Erythroblast (primary cell): Measurements from ENCODE around the gene CCM2.

ENCODE experiments used
- DNase-seq, 2 experiments: peaks; one replicate each; lab custom pipeline; 2025; lab: John Stamatoyannopoulos, UW
- GATA1 ChIP-seq: IDR thresholded peaks from 2 replicates; pipeline ENCODE4 v1.6.1; 2011; ENCODE audit warnings: low read depth, mild to moderate bottlenecking, control low read depth, low read length, moderate library complexity
- POLR2A ChIP-seq: IDR thresholded peaks from 2 replicates; pipeline ENCODE4 v1.6.1; 2011; ENCODE audit warnings: mild to moderate bottlenecking, low read length

The CCM2 gene

DNA sequence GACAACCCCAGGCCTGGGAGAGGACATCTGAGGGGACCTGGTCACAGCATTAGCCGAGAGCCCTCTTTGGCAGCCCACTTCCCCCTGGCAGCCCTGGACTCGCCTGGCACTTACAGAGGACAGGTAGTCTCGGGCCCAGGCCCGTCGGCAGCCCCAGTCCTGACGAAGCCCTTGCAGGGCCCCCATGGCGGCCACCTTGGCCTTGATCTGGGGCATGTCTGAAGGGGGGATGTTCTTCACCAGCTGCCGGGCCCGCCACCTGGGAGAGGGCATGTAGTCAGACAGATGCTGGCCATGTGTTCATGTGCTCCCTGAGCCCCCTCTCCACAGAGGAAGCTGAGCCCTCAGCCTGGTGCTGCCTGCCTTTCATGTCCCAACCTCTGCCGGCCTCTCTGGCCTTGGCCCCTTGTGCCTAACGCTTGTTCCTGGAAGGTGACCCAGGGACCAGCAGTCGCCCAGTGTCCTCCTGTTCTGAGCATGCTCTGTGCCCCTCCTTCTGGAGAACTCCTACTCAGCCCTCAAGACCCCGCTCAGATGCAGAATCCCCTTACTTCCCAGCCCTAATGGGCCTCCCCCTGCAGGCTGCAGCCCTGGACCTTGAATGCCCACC lies 35.1 kb upstream of the CCM2 start:
- DNase-seq, result no peak
- TF ChIP-seq POLR2A, result no peak

DNA sequence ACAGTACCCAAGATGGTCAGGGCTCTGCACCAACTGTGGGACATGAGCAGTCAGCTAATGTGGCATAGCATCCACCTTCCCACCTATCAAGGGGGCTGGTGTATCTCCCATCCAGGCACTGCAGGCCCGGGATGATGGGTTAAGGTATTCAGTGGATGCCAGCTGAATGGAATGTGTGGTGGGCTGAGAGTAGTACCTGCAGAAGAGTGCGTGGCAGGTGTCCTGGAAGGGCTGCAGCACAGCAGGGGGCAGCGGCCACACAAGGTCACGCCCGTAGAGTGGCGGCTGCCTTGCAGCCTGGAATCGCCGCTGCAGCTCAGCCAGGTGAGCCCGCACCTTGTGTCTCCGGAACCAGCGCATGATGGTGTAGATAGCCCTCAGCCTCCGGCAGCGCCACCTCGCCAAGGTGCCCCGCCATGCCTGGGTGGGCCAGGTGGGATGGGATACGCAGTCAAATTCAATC lies 34.5 kb upstream of the CCM2 start:
- TF ChIP-seq POLR2A, result no peak
- TF ChIP-seq GATA1, result no peak
- no peak for DNase-seq

DNA sequence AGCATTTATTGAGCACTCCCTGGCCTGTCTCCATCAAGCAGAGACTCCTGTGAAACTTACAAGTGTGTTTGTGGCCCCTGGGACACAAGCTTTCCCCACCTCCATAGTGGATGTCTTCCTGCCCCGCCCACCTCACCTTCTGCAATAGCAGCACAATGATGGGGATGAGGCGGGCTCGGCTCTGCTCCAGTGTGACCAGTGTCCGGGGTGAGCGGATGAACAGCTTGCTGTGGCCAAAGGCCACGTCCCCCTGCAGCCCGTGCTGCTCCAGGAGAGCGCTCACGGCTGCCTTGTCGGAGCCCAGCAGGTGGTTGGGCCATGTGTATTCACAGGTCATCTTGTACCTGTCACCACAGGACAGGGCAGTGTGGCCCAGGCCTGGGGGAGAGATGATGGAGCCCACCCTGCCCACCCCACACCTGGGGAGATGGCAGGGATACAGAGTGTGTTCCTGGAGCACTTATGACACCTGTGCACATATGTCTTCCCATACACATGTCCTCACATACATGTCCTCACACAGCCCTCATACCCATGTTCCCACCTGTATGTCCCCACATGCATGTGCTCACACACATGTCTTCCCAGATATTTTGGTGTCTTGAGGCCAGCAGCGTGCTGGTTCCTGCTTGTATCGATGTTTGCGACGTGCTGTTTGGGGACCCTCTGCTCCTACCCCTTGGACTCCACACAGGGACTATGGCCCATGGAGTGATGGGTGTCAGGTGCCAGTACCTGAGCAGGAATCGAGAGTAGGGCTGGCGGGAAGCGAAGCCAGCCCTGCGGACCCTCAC lies 33.9 kb upstream of the CCM2 start:
- TF ChIP-seq GATA1 (no peak), POLR2A (no peak)
- DNase-seq, result no peak

DNA sequence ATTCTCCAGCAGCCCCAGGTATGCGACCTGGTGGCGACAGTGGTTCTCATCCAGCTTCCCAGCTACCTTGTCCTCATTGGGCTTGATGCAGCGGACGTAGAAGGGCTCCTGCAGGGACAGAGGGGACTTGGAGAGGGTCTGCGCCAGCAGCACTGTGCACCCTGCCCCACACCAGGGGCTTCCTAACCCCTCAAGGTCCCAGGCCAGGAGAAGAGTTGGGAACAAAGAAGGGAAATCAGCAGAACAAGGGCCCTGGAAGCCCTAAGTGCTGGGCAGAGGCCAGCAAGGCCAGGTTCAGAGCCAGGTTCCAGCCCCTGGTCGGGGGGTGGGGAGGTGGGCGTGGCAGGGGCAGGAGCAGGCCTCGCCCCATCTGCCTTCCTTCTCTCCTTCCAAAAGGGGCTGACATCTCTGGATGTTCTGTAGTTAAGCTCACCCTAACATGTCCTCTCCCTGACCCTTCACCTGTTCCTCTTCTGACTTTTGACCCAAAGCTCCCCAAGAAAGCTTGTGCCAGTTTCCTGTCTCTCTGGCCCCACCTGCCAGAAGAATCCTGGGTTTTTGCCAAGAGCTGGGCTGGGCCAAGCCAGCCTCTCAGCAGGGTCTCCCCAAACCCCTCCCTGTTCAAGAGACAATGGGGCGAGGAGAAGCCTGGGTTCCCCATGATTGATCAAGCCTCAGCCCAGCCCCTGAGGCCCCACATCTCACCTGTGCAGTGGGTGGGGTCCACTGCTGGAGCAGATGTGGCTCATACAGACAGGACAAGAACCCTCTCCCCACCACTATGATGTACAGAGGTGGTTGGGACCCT lies 33.1 kb upstream of the CCM2 start:
- no peak for DNase-seq
- TF ChIP-seq GATA1, result no peak
- TF ChIP-seq POLR2A, result no peak

DNA sequence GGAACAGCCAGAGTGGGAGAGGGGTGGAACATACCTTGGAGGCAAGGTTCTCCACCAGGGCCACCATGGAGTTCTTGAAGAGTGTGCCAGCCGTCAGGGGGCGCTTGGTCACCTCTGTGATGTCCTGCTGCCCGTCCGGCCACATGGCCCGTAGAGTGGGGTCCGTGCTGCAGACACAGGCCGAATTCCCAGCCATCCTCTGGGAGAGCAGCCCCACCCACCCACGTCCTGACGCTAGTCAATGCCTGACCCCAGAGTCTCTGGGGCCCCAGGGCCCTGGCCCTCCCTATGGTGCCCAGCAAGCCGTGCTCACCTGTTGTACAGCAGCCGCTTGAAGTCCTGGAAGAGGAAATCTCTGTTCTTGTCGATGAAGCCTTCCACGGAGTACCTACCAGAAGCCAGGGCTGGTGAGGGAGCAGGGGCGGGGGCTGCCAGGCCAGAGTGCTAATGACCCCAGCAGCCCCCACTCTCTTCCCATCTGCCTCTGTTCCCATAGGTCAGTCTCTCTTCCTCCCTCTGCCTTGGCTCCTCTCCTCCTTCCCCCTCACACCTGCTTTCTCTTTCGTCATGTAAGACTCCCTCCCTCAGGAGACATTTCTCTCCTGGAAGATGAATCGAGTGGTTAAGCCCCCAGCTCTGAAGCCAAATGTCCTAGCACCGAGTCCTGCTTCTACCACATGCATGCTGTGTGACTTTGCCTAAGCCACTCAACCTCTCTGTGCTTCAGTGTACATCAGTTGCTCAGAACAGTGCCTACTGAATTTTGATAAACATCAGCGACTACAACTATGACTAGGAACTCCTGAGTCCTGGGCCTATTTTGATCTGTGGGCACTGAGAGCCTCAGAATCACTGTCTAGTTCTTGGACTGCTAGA lies 32.2 kb upstream of the CCM2 start:
- DNase-seq, result peak in 1 of 2 experiments; percentile 30
- no peak for TF ChIP-seq POLR2A
- TF ChIP-seq GATA1, result no peak

DNA sequence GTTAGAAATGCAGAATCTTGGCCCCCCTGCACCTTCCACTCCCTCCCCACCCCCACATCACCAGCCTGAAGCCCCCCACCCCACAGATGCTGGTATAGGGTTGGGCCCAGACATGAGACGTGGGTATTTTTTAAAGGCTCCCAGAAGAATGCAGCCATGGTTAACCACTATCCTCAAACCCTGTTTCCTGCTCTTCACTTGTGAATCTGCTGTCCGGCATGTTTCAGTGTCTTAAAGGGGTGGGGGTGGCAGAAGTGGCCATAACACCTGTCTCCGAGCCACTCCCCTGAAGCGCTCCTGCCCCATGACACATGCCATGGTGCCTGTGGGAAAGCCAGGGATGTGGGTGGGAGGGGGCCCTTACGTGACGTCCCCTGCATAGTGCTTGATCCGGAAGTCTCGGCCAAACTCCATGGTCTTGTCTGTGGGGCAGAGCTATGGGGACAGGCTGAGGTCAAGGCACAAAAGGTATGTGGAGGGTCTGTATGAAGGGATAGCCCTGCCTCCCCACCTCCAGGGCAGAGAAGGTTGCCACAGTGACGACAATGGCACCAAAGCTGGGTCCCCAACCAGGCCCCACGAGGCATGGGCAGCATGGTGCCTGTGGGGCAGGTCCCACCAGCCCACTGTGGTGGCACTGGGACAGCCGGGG lies 30.8 kb upstream of the CCM2 start:
- TF ChIP-seq GATA1 (no peak), POLR2A (no peak)
- no peak for DNase-seq

DNA sequence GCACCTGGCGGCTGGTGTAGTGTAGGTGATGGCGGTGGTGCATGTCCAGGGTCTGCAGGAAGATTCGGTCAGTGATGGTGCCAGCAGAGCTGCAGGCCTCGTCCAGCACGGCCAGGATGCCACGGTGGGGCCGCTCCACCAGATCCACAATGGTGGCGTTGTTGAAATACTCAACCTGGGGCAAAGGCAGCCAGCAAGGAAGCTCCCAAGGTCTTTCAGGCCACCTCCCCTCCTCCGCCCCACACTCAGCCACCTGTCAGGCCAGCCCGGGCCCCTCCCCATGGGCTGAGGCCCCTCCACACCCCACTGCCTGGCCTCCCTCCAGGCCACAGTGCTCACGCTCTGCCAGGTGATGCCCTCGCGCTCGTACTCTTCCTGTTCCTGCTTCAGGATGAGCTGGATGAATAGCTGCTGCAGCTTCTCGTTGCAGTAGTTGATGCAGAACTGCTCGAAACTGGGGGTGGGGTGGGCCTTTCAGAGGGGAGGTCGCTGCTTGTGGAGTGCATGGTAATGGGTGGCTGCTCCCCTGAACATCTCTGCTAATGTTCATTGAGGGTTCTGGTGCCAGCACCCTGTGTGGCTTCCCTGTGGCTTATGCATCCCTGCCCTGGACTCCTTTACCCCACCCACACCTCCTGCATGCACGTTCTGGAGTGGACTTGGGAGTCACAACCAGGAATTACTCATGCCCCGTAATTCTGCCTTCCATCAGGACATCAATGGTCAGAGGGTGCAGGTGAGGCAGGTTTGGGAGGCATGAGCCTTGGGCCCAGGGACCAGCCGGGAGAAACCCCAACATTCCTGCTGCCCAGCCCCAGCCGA lies 30.1 kb upstream of the CCM2 start:
- TF ChIP-seq GATA1, result no peak
- no peak for DNase-seq

DNA sequence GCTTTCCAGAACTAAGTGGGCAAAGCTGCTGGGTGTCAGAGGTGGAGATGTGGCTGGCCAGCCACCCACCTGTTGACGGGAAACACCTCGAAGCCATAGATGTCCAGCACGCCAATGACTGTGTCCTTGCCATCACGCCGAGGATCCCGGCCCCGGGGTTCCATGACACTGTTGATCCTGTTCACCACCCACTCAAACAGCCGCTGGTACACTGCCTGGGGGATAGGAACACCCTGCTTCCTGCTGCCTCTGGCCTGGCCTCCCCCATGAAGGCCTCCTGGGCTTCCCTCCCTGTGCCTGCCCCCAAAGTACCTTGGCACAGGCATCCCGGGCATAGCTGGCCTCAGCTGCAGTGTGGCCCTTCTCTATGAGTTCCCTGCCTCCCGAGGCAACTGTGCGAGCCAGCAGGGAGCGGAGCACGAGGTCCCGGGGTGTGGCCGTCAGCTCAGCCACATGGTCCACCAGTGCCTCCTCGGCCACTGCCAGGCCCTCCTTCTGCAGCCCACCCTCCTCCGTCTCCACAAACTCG lies 29.4 kb upstream of the CCM2 start:
- TF ChIP-seq GATA1, result no peak
- TF ChIP-seq POLR2A, result no peak
- DNase-seq, result no peak

DNA sequence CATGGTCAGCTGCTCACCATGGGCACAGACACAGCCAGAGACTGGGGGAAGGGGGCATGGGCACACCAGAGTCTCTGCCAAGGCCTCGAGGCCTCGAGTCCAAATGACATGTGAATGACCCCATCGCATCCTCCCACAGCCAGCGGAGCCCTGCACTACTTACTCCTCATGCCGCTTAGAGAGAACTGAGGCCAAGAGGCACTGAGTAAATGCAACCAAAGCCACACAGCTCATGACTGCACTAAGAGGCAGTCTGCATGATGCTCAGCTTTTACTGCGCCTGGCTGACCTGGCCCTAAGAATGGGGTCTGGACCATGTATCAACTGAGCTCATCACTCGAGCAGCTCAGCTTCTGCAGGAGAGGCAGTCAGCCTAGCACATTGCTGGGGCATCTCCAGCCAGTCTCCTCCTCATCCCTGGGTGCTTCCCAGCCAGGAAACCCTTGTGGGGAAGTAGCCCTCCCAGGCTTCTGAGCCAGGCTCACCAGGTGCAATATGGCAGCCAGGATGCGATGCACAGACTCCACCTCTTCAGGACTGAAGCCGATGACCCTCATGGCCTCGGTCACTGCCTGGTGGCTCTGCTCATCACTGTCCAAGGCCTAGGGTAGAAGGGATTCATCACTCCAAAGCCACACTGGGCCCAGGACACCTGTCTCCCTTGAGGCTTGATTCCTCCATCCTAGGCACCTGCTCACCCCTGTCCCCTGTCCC lies 28.7 kb upstream of the CCM2 start:
- TF ChIP-seq POLR2A (no peak), GATA1 (no peak)
- no peak for DNase-seq

DNA sequence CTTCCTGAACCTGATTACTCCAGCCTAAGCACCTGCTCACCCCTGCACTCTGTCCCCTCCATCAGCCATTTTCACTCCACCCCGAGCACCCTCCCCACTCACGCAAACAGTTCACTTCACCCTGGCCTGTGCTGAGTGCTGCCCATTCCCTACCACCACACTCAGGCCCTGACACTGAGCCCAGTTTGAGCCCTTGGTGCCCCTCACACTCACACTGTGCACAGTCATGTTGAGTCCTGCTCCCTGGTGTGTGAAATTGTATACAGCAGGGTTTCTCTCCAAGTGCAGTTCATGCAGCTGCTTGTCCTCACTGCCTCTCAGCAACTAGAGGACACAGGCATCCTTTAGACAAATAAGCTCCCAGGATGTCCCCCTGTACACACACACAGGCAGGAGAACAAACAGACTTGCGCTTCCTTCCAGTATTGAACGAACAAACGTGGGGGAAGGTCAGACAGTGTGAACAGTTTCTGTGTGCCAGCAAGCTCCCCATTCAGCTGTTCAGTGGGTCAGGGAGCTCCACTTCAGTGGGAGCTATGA lies 28.0 kb upstream of the CCM2 start:
- TF ChIP-seq GATA1 (no peak), POLR2A (no peak)
- no peak for DNase-seq

DNA sequence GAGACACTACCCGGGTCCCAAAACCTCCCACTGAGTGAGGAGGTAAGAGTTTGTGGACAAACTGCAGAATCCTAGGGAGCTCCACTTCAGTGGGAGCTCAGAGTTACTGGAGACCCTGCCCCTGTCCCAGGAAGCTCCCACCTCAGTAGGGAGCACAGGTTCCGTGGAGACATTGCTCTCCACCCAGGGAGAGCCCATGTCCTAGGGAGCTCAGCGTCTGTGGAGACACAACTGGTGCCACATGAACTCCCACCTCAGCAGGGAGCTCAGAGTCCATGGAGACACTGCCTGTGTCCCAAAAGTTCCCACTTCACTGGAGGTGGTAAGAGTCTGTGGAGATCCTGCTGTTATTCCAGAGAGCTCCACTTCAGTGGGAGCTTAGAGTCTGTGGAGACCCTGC lies 27.4 kb upstream of the CCM2 start:
- TF ChIP-seq POLR2A, result no peak
- no peak for TF ChIP-seq GATA1
- no peak for DNase-seq
